ENCODE measurements around the gene LGALS1.

GRCh38 chr22:37633089-37633624 is 42.3 kb upstream of the LGALS1 start:
- TF ChIP-seq CTCF (IDR thresholded peaks at IDR 0.05; ENCODE audit: insufficient read depth, low read length) (no peak), REST (IDR thresholded peaks at IDR 0.05; ENCODE audit: insufficient replicate concordance, low read depth) (no peak), POLR2AphosphoS5 (IDR thresholded peaks at IDR 0.05; ENCODE audit: low read depth) (no peak), GABPA (IDR thresholded peaks at IDR 0.05; ENCODE audit: low read depth) (no peak), SPI1 (IDR thresholded peaks at IDR 0.05; ENCODE audit: borderline replicate concordance, low read depth) (no peak)
